ENCODE results near the gene PLOD3.

PLOD3 gene

GRCh38 chr7:101234636-101235035 lies 17.3 kb upstream of the PLOD3 start:
- TF ChIP-seq POLR2A (IDR thresholded peaks at IDR 0.05; ENCODE audit: low read depth, low read length) = no peak
- no peak for FAIRE-seq
- no peak for DNase-seq (ENCODE audit: insufficient read length, low spot score)

GRCh38 chr7:101233907-101234547 lies 16.6 kb upstream of the PLOD3 start:
- TF ChIP-seq POLR2A (IDR thresholded peaks at IDR 0.05; ENCODE audit: low read depth, low read length) = no peak
- no peak for DNase-seq (ENCODE audit: insufficient read length, low spot score)
- no peak for FAIRE-seq

DNA sequence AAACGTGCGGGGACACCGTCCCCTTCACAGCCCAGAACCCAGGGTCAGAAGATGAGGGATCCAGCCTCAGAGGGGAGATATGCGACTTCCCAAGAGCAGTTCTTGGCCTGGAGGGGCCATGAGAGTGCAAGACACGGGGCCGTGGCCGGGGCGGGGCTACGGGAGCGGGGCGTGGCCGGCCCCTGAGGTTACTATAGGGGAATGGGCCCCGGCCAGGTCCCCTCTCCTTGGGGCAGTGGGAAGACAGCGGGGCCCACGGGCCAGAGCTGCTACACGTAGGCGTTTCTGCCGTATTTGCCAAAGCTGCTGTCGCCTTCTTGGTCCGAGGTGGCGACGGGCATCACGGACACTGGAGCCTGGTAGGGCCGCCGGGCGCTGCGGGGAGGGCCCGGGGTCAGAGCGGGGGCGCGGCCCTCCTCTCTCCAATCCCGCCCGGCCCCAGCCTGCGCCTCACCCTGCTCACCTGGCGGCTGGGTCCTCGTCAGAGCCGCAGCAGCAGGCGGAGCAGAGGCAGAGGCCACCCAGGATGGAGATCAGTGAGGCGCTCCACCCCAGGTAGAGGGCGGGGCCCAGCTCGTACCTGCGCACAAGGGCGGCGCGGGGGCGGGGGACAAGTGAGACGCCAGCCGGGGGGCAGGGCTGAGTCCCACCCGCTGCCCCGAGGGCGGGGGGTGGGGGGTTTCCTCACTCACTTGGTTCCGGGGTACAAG lies 14.9 kb upstream of the PLOD3 start:
- no peak for DNase-seq (ENCODE audit: insufficient read length, low spot score)
- FAIRE-seq = no peak
- TF ChIP-seq POLR2A (IDR thresholded peaks at IDR 0.05; ENCODE audit: low read depth, low read length) = no peak

- FAIRE-seq = no peak
- TF ChIP-seq POLR2A (IDR thresholded peaks at IDR 0.05; ENCODE audit: low read depth, low read length) = no peak
- DNase-seq (ENCODE audit: insufficient read length, low spot score) = no peak
These were observed 14.3 kb upstream of the PLOD3 start for GRCh38 chr7:101231644-101232043.

- no peak for TF ChIP-seq POLR2A (IDR thresholded peaks at IDR 0.05; ENCODE audit: low read depth, low read length)
- DNase-seq (ENCODE audit: insufficient read length, low spot score) (no peak), FAIRE-seq (no peak)
These were observed 9.3 kb upstream of the PLOD3 start for GRCh38 chr7:101226721-101227120.

- TF ChIP-seq POLR2A (IDR thresholded peaks at IDR 0.05; ENCODE audit: low read depth, low read length) = no peak
- FAIRE-seq (no peak), DNase-seq (ENCODE audit: insufficient read length, low spot score) (no peak)
These were observed 8.3 kb upstream of the PLOD3 start for GRCh38 chr7:101225650-101226049.

- TF ChIP-seq POLR2A (IDR thresholded peaks at IDR 0.05; ENCODE audit: low read depth, low read length) = no peak
- FAIRE-seq = no peak
- DNase-seq (ENCODE audit: insufficient read length, low spot score) = no peak
These were observed 6.1 kb upstream of the PLOD3 start for GRCh38 chr7:101223528-101223927.

- no peak for FAIRE-seq
- no peak for TF ChIP-seq POLR2A (IDR thresholded peaks at IDR 0.05; ENCODE audit: low read depth, low read length)
- DNase-seq (ENCODE audit: insufficient read length, low spot score) = no peak
These were observed 5.0 kb upstream of the PLOD3 start for GRCh38 chr7:101222275-101222830.

GRCh38 chr7:101220295-101220694 lies 2.9 kb upstream of the PLOD3 start:
- no peak for TF ChIP-seq POLR2A (IDR thresholded peaks at IDR 0.05; ENCODE audit: low read depth, low read length)
- FAIRE-seq (no peak), DNase-seq (ENCODE audit: insufficient read length, low spot score) (no peak)

DNA sequence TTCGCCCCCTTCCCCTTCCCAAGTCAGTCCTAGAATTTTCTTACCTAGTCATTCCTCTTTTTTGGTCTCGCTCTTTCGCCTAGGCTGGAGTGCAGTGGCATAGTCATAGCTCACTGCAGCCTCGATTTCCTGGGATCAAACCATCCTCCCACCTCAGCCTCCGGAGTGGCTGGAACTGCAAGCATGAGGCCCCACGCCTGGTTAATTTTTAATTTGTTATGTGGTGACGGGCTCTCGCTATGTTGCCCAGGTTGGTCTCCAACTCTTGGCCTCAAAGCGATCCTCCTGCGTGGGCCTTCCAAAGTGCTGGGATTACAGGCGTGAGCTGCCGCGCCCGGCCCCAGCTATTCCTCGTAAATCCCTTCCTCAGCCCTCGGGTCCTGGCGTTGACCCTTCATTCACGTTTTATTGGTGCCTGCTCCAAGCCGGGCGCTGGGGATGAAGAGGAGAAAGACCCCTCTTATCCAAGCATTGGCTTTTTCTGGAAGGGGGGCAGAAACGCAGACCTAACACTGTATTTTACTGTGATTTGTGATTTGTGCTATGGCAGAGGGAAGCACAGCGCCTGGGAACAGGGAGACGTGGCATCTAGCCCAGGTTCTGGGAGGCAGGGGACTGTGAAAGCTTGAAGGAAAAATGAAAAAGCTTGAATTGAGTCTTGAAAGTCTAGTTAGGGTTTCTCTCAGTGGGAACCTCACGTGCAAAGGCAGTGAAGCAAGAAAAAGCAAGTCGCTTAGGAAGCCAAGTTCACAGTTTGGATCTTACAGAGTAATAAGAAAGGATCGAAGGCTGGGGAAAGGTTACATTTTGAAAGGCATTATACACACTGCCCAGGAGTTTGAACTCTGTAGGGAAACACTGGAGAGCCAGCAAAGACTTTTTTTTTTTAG lies 1.1 kb upstream of the PLOD3 start:
- no peak for DNase-seq (ENCODE audit: insufficient read length, low spot score)
- no peak for FAIRE-seq
- TF ChIP-seq POLR2A (IDR thresholded peaks at IDR 0.05; ENCODE audit: low read depth, low read length) = no peak

GRCh38 chr7:101216860-101217387 lies 457 bp downstream of the PLOD3 start:
- FAIRE-seq (no peak), DNase-seq (ENCODE audit: insufficient read length, low spot score) (no peak)
- no peak for TF ChIP-seq POLR2A (IDR thresholded peaks at IDR 0.05; ENCODE audit: low read depth, low read length)

DNA sequence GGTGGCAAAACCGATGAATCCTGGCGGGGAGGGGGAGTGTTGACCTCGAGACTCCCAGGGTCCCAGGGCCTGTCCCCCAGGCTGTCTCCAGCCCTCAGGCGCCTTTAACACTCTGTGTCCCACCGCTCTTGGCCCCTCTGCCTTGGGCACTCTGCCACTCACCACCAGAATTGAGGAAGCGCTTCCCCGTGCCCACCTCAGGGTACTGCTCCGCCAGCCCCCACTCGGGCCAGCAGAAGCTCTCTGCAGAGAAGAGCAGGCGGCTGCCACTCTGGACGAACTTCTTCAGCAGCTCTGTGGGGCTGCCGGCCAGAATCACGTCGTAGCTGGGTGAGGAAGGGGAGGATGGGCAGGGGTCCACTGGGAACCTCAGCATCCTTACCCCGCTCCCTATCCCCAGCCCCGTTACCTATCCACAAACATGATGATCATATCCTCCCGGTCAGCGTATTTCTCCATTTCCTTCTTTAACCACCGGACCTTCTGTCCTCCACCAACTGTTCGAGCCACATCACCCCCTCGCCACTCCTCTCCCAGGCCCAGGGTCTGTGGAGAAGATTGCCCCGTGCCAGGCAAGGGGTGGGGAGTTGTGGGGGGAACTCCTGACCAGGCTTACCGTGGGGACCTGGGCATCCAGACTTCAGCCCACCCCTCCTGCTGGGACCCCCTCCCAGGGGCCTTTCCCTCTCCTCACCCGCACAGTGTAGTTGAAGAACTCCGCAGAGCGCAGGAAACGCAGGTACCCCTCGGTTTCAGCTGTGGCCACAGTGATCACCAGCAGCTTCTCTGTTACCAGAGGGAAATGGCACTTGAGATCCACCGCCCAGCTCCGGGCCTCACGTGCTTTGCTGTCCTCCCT lies 1.2 kb downstream of the PLOD3 start:
- DNase-seq (ENCODE audit: insufficient read length, low spot score) (no peak), FAIRE-seq (no peak)
- TF ChIP-seq POLR2A (IDR thresholded peaks at IDR 0.05; ENCODE audit: low read depth, low read length) = no peak

- DNase-seq (ENCODE audit: insufficient read length, low spot score) (no peak), FAIRE-seq (no peak)
- TF ChIP-seq POLR2A (IDR thresholded peaks at IDR 0.05; ENCODE audit: low read depth, low read length) = no peak
These were observed 5.4 kb downstream of the PLOD3 start for GRCh38 chr7:101212014-101212413.

Data from H54 (cell line).